NCI-H345 treated with DMSO at 0.1 percent for 48 hours (cell line): ENCODE results near the gene EXOSC3.
A peak's percentile ranks its signal among the peaks of the same experiment; 100 is the strongest.
"Not testable (repeated sequence)": the region's sequence is repeated elsewhere in the genome, so short reads cannot be mapped to it uniquely, and the experiment has no call there.

Experiments
- DNase-seq: peaks from one replicate; lab custom pipeline; 2025; ENCODE audit not compliant: unreplicated experiment; lab: John Stamatoyannopoulos, UW

Gene EXOSC3

DNA sequence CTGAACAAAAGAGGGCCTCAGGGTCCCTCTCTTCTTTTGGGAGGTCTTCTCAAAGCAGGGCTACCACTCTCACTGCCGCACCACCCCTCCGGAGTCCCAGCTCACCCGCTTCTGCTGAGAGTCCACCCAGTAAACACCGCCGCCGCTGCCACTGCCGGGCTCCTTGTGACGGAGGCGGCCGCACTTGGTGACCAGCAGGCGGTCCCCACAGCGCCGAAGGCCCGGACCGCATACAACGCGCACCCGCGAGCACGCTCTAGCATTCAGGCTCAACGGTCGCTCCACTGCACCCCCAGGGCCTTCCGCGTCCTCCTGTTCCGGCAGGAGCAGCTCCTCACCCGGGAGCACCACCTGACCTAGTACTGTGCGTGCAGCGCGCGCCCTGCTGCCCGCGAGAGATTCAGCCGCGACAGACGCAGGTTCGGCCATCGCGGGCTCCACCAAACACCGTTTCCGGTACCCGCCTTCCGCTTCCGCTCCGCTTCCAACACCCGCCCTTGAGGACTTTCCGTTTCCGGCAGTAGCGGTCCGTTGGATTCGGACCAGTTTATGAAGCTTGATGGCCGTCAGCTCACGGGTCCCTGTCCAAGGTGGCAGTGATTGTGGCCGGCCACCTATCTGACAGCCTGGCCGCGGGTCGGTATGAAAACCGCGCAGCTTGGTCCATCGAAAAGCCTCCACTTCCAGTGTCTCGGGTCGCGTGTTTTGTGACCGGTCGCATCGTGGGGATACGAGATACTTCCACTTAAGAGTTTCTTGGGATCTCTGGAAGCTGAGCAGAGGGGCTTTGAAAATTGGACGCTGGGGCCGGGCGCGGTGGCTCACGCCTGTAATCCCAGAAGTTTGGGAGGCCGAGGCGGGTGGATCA lies at the start of gene EXOSC3:
Gene EXOSC3, minus strand, starts transcription at position 449 of the 868 bp plus-strand sequence. Its CDS starts 20 bp downstream, at position 429.
- peak; percentile 77 for DNase-seq

DNA sequence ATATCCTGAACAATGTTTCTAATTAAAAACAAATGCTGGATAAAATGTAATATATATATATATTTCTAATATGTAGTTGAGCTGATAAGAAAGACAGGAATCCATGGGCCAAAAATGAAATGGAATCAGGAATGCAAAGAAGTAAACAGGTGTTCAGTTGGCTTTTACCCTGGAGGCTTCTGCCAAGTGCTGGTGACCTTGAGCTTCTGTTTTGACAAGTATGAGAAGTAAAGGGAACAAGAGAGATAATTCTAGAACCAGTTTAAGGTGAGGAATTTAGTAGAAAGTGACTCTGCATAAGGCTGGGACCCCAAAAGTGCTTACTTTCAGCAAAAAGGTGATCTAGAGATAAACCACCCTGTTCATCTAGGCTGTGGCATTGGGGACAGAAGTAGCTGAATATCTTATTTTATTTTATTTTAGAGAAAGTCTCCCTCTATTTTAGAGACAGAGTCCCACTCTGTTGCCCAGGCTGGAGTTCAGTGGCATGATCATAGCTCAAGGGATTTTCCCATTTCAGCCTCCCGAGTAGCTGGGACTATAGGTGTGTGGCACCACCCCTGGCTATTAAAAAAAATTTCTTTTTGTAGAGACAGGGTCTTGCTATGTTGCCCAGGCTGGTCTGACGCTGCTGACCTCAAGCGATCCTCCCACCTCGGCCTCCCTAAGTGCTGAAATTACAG lies 42.8 kb upstream of the EXOSC3 start:
- no peak for DNase-seq

DNA sequence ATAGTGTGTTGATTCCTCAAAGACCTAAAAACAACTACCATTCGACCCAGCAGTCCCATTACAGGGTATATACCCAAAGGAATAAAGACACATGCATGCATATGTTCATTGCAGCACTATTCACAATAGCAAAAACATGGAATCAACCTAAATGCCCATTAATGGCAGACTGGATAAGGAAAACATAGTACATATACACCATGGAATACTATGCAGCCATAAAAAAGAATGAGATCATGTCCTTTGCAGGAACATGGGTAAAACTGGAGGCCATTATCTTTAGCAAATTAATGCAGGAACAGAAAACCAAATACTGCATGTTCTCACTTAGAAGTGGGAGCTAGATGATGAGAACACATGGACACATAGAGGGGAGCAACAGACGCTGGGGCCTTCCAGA lies 40.3 kb upstream of the EXOSC3 start:
- not testable (repeated sequence) for DNase-seq

DNA sequence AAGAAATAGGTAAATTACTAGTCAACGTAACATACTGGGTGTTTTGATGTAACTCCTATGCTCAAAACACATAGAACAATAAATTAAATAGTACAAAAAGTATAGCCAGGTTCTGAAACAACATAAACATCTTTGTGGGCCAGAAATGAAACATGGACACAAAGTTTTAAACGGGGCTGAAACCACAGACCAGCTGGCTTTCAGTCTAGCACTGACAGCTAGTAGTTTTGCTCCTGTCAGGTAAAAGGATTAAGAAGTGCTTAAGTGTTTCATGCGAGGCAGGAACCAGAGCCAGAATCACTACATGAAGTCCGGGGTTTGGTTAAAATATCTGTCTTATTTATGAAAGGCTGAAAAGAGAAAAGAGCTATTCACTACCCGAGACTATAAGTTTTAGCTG lies 35.3 kb upstream of the EXOSC3 start:
- no peak for DNase-seq

DNA sequence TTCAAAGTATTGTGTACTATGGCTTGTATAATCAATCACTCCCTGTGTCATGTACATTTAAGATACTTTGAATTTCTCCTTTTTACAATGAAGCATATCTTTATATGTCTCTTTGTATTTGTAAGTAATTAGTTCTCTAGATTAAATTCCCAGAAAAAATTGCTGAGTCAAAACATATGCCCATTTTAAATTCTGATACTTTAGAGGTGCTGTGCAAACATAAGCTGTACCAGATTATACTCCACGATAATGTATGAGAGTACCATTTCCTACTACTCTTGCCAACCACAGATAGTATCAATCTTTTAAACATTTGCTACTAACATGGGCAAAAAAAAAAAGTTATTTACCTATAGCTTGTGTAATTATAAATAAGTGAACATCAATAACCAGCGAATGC lies 34.0 kb upstream of the EXOSC3 start:
- no peak for DNase-seq

DNA sequence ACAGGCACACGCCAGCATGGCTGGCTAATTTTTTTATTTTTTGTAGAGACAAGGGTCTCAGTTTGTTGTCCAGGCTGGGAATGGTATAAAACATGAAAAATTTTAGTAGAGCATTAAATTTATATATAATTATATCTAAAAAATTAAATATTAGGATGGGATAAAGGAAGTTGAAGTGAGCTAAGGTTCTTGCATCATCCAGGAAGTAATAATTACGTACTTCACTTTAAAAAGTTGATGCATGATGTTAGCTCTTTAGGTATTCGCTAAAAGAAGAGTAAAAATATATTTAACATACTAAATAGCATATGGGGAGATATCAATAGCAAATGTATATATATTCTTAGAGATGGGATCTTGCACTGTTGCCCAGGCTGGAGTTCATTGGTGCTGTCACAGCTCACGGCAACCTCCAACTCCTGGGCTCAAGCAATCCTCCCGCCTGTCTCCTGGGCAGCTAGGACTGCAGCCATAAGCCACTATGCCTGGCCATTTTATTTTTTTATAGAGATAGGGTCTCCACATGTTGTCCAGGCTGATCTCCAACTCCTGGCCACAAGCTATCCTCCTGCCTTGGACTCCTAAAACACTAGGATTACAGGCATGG lies 28.0 kb upstream of the EXOSC3 start:
- DNase-seq = no peak

DNA sequence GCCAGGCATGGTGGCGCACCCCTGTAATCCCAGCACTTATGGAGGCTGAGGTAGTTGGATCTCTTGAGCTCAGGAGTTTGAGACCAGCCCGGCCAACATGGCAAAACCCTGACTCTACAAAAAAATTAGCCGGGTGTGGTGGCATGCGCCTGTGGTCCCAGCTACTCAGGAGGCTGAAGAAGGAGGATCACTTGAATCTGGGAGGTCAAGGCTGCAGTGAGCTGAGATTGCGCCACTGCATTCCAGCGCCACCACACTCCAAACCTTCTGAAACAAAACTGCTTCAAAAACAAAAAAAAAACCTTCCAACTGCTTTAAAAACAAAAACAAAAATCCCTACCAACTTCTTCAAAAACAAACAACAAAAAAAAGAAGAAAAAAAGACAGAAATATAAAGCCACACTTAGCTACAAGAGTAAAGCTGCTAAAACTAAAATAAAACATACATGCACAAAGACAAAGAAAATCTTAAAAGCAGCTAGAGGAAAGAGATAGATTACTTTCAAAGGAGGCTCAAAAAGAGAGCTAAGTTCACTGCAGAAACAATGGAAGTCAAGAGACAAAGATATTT lies 27.1 kb upstream of the EXOSC3 start:
- no peak for DNase-seq

DNA sequence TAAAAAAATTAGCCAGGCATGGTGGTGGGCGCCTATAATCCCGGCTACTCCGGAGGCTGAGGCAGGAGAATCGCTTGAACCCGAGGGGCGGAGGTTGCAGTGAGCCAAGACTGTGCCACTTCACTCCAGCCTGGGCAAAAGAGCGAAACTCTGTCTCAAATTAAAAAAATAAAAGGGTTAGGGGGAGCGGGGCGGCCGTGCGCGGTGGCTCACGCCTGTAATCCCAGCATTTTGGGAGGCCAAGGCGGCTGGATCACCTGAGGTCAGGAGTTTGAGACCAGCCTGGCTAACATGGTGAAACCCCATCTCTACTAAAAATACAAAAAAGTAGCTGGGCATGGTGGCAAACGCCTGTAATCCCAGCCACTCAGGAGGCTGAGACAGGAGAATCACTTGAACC lies 24.8 kb upstream of the EXOSC3 start:
- DNase-seq = not testable (repeated sequence)

DNA sequence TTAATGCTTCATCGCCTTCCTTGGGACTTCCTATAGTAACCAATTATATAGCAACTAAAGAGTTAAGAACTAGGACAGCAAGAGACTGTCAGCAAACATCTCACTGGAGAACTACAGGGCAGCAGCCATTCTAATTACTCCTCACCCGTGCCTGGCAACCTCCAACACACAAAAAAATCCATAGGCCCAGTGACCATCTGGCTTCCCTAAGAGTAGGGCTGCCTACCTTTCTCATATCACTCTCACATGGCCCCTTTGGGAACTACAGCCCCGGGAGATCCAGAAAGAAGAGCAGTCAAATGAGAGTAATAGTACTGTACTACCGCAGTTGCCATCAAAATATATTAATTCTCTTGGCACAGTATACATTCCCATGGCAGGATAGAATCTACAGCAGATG lies 21.4 kb upstream of the EXOSC3 start:
- DNase-seq = no peak

DNA sequence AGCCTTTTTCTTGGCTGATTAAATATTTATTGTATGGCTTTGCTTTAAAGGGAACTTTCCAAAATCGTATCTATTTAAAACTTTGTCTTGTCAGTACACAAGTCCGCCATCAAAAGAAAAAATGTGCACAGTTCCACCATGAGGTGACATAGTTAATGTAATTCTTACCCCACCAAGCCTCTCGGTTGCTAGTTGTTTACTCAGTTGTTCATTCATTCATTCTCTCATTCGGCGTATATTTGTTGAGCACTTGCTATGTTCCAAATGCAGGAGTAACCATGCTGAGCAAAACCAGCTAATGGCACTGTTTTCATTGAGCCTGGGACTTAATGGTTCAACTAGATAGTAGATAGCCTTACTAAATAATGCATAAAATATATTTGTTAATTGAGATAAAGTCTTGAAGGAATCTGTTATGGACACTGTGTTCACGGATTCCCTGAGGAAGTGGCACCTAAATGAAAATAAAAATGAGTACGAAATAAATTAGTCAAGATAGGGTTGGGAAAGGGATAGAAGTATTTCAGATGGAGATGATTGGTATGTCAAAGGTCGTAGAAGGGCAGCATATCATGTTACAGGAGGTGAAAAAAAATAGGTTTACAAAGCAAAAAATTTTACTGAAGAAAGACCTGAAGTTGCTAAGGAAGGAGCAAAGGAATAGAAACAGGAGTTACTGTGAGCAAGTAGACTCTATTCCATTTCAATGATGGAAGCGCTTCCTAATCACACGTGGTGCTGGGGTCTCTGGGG lies 17.3 kb upstream of the EXOSC3 start:
- DNase-seq = no peak

DNA sequence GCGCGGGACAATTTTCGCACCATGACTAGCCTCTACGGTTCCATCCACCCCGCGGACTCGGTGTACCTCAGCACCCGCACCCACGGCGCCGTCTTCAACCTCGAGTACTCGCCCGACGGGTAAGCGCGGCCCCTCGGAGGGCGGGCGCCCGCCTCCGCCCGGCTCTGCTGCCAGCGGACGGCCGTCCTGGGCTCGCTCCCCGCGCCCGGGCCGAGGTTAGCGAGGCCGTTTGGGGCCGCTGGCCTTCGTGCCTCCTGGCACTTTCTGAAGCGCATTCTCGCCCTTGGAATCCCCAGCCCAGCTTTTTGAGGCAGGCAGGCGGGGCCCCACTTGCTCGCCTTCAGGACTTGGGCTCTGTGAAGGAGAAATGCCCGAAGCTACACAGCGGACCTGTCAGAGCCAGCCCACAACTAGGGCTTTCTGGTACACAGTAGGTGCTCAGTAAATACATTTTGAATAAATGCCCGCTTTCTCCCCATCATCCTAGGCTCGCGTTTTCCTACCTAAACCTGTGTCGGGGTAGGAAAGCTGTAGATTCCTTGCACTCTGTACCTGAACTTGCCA lies 16.5 kb upstream of the EXOSC3 start:
- DNase-seq = no peak

DNA sequence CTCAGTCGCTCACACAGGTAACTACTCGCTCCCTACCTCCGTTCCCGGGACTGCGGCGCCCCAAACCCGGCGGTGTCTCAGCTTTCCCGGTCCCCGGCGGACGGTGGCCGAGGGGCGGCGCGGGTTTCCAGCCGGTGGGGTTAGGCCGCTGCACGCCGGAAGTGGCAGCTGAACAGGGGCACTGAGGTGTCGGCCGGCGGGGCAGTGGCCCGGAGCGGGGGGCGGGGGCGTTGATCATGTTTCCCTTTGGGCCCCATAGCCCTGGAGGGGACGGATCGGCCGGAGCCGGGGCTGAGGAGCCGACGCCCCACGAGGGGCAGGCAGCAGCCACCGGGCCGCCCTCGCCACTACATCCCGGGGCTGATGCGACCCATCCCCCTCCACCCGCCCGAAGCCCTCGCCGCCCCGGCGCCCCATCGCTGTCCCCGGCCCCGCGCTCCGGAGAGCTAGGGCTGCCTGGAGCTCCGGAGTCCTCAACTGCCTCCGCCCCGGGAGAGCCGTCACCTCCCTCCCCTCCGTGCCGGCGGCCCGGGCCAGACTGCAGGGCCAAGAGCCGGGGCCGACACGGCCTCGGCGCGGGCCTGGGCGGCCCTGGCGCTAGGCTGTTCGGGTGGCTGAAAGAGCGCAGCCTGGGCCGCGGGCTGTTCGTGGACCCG lies 15.9 kb upstream of the EXOSC3 start, which contains the start of gene DCAF10:
Gene DCAF10, plus strand, starts transcription at position 167 of the 656 bp plus-strand sequence. Its CDS starts 70 bp downstream, at position 237.
- DNase-seq = peak; percentile 65

DNA sequence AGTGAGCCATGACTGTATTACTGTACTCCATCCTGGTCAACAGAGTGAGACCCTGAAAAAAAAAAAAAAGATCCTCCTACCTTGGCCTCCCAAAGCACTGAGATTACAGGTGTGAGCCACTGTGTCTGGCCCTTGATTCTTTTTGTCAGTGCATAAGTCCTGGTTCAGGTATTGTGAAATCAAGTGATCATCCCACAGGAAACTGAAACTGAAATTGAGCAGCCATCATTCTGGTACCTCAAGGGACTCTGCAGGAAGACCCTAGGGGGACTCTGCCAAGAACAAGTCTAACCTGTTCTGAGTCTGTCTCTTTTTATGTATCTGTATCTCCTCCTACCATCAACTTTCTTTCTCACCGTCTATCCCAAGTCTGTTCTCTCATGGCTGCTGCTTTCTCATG lies 13.8 kb upstream of the EXOSC3 start:
- DNase-seq = no peak

DNA sequence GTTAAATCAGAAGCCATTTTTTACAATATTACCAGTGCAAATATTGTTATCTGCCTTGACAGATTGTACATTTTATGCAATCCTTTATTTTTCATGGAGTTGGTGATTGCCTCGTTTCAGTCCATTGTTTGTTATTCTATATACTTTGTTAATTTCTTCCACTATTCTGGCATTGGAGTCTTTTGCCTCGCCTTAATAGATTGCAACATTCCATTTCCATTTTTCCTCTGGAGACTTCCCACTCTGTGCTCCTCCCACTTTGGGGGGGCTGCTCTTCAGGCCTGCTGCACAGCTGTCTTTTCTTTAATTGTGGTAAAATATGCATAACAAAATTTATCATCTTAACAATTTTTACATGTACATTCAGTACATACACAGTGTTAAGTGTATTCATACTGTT lies 11.4 kb upstream of the EXOSC3 start:
- no peak for DNase-seq

DNA sequence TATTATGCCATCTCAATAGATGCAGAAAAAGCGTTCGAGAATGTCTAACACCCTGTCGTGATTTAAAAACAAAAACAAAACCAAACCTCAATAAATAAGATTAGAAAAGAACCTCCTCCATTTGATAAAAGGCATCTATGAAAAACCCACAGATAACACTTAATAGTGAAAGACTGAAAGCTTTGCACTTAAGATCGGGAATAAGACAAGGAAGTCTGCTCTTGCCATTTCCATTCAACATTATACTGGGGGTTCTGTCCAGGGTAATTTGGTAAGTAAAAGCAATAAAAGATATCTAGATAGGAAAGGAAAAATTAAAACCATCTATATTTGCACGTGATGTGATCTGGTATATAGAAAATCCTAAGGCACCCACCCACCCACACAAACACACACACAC lies 7.3 kb upstream of the EXOSC3 start:
- no peak for DNase-seq

DNA sequence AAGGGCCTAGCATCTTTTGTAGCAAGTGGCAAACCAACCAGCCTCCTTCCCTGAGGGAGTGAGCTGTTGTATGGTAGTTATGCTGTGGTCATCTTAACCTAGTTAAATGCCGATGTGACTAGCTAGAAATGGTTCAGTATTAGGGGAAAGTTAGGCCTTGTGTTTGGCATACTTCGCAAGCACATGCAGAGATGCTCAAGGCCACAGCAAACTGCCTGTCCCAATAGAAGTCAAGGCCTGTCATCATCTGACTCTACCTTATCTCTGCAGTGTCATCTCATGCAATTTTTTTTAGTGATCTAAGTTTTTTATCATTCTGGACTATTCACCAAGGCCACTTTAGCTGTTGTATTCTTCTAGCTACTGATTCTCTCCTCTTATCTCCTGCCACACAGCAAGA lies 5.2 kb upstream of the EXOSC3 start:
- no peak for DNase-seq

DNA sequence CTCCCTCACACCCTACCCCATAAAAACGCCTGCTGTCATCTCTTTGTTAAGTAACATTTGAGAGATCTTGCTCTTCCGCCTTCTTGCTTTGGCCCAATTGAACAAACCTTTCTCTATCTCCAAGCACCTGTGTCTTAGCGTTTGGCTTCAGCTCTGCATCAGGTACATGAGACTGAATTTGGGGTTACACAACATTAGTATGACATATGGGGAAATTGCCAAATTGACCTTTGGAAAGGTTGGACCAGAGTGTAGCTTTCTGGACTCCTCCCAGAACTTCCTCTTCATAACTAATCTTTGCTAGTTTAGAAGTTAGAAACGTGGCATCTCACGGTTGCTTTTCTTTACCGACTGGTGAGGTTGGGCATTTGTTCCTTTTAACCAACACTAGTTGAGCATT lies 3.5 kb upstream of the EXOSC3 start:
- DNase-seq = no peak

DNA sequence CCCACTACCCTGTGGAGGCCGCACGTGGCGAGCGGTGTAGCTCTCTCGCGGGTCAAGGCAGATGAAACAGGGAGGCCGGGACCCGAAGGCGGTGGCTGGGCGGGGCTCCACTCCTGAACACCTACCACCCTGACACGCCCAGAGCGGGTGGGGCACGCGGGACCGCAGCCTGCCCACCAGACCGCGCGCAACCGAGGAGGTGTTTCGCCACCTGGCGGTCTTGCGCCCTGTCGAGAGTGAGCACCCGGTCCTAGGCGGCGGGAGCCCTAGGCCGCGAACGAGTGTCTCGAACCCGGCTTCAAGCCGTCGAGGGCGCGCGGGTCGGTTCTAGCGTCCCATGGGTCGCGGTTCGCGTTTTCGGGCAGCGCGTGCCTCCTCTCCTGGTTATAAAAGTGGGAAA lies 2.2 kb upstream of the EXOSC3 start:
- DNase-seq = no peak

DNA sequence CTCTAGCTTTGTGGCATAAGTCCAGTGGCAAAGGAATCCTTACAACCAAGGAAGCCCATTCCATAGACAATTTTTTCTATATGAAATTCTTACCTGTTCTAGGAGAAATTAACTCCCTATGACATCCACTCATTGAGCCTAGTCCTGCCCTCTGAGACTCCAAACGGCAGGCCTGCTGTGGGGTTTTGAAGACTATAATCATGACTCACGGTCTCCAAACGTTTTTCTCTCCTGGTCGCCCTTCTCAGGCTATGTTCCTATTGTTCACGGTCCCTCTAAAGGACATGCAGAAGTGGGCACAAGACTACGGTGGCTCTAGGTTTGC lies 611 bp downstream of the EXOSC3 start:
- DNase-seq = no peak

DNA sequence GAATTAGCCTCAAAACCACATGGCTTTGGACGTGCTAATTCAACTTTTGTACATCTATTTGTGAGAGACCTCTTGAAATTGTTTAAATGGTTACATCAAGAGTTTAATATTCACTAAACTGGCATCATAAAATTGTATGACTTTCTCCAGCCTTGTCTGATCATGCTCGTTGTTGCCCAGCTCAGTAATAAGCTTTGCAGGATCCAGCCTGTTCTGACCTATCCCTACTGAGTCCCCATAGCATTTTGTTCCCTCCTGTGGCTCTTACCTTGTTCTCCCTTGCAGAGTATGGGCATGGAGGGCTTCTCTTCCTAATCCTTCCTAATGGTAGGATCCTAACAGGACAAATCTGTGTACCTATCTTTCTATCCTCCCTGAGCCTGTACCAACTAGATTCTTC lies 6.3 kb downstream of the EXOSC3 start:
- DNase-seq = no peak
